ENCODE data around the gene TEX10.

Gene TEX10

DNA sequence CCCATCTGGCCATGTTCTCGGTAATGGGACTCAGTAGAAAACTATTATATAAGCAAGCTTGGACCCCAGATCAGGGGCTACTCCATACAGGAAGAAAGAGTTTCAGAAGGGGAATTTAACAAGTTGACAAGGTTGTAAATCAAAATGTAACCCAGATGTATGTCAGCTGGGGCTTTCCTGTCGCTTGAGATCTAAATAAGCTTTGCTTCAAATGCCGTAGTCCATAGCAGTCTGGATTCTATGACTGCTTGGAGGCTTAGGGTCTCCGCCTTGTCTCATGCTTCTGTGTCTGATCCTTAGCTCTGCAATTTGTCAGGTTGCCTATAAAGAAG, 70.4 kb downstream of the TEX10 start:
- DNase-seq = no peak

DNA sequence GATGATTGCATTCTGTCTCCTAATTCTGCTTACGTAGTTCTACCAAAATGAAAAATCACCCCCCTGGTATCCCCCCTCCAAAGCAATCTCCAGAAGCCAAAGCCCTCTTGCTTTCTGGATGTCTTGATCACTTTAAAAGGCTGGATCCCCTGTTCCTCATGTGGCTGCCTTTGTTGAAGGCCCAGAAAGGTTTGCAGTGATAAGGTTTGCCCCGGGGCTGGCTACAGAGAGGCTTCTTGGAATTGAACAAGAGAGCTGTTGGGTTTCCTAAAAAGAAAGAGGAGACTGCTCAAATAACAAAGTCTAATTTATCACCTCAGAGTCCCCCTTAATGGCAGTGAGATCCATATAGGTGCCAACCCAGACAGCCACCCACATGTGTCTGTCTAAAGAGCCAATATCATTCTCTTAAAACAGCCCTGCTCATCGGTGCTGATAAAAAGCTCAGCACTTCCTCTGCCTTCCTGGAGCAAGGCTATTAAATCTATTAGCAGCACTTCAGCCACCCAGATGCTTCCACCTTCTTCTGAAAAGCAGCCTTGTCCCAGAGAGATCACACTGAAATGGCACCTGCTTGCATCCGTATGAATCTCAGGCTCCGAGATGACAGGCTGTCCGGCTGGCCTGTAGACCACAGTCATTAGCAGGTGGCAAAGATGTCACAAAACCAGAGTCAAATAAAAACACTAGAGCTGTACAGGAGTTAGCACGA, 70.9 kb downstream of the TEX10 start:
- no peak for DNase-seq

DNA sequence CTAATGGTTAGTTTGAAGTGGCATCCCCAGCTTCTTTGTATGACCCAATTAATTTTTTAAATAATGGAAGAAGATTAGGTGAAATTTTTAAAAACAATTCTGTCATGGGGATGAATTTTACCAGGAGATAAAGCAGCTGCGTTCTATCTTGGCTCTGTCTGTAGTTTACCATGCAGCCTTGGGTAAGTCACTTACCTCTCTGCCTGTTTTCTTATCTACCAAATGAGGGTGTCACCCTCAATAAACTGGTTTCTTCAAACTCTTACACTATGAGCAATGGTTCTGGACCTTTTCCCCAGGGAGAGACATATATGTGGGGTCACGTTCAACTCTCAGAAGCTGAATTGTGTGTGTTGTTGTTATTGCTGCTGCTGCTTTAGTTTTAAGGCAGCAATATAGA, 71.7 kb downstream of the TEX10 start:
- DNase-seq = no peak

DNA sequence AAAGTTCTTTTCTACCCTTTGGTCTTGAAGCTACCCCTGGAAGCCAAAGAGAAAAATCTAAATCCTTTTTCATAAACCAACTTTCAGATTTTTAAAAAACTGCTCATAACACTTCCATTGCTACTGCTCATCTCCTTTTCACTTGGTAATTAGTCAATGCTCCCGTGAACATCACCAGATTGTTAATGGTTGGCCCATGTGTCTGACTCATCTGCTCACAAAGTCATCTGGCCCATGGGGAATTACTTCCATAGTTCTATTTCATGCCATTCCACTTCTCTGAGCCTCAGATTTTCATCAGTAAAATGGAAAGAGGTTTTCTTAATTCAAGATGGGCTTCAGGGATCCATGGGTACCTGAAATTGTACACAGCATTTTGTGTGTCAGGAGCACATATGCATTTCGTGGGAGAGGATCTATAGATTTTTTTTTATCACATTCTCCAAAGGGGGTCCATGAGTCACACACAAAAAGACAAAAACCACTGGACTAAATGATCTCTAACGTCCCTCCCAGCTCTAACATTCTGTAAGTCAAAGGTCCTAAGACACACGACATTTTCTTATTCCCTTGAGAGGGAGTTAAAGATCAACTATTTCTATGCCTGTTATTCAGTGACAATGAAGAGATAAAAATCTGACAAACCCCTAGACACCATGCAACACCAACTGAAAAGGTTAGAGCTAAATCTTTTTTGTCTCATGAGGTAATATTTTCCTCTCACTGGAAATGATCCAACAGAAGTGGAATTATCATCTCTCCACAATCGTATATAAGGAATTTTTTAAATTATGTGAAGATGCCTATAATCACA, 75.4 kb downstream of the TEX10 start:
- no peak for DNase-seq

DNA sequence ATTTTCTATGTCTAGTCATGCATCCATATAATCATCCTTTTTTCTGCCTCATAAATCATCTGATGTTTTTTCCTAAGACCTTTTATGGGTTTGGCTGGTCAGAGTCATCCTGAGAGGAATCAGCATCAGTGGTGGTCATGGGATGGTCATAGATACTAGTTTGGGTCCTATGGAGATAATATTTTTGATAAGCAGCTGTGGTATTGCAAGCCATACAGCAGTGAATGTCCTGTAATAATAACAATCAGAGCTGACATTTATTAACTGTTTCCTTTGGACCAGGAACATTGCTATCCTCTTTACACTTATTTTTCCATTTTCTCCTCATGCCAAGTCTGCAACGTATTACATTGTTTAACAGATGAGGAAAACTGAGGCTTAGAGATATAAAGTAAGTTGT, 83.1 kb downstream of the TEX10 start:
- no peak for DNase-seq

DNA sequence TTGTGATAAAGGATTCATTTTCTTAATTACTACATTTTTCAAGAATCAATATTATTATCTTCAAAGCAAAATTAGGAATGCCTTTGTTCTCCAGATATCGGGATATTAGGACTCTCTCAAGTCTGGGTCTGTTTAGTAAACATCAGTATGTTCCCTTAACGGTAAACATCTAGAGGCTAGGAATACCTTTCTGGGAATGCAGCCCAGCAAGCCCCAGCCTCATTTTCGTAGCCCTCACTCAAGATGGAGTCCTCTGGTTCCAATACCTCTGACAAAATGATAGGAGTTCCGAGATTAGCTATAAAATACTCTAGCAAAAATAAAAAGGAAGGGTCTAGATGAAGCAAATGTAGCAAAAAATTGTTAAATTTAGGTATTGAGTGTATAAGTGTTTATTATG, 84.5 kb downstream of the TEX10 start:
- DNase-seq = no peak

DNA sequence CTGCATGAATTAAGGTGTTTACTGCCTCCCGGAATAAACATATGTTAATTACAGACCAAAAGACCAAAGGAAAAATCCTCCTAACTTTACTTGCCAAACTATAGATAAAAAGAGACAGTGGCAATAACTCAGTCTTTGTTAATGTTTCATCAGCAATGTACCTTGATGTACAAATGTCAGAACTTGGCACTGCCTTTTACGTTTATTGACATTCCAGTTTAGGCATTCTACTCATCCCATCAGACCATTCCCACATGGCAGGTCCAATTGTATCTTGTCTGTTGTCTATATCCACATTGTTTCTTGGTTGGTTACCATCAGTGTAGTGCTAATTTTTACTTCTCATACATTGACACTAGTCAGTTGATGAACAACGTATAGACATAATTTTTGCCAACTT, 85.5 kb downstream of the TEX10 start:
- DNase-seq = no peak
